HEK293 (cell line): ENCODE data around the gene SGMS1.
"Not testable (repeated sequence)": the region's sequence is repeated elsewhere in the genome, so short reads cannot be mapped to it uniquely, and the experiment has no call there.

Source experiments
- CTCF ChIA-PET: fragments of 350-600 bp; formaldehyde crosslinking; extraction: SDS; loops from one replicate; lab custom pipeline; 2021; ENCODE audit warnings: antibody characterized with exemption; lab: Yijun Ruan, JAX
- POLR2A ChIA-PET: fragments of 300-600 bp; formaldehyde crosslinking; extraction: SDS; loops from one replicate; lab custom pipeline; 2020; ENCODE audit warnings: antibody characterized with exemption, inconsistent platforms; lab: Yijun Ruan, JAX
- H3K27ac ChIP-seq: fragments of 200-500 bp; sonication (Bioruptor generic); 2 replicates; pipeline ENCODE4 v1.5.1; 2014; ENCODE audit warnings: low read depth, low read length, control low read depth, inconsistent platforms; ENCODE audit errors: extremely low read depth
- H3K36me3 ChIP-seq, 2 experiments: fragments of 200-500 bp in 1 of 2; sonication (Bioruptor generic) in 1 of 2; 1 replicate in 1 of 2; 2 replicates in 1 of 2; pipeline ENCODE4 v1.5.1; 2014 to 2017; ENCODE audit warnings: inconsistent platforms in 2 of 2, low read length in 2 of 2; ENCODE audit not compliant: control insufficient read depth in 2 of 2, insufficient read depth in 1 of 2
- H3K4me1 ChIP-seq: fragments of 200-500 bp; sonication (Bioruptor generic); 2 replicates; pipeline ENCODE4 v1.5.1; 2014; ENCODE audit warnings: mild to moderate bottlenecking, low read length, inconsistent platforms; ENCODE audit not compliant: control insufficient read depth, insufficient read depth
- H3K4me3 ChIP-seq: 2 replicates; pipeline ENCODE4 v1.5.1; 2011; ENCODE audit warnings: low read depth, mild to moderate bottlenecking, control low read depth, low read length, moderate library complexity
- H3K9me3 ChIP-seq: fragments of 200-500 bp; sonication (Bioruptor generic); 2 replicates; pipeline ENCODE4 v1.5.1; 2014; ENCODE audit warnings: low read depth, low read length, inconsistent platforms; ENCODE audit not compliant: control insufficient read depth, insufficient read depth
- GLIS2 ChIP-seq: fragments of 450-650 bp; formaldehyde crosslinking; IDR thresholded peaks from 2 replicates; pipeline ENCODE4 v1.5.1; 2016; ENCODE audit warnings: missing biosample characterization, missing genetic modification characterization
- KLF7 ChIP-seq: fragments of 450-650 bp; formaldehyde crosslinking; IDR thresholded peaks from 2 replicates; pipeline ENCODE4 v1.5.1; 2016; ENCODE audit warnings: missing biosample characterization, missing genetic modification characterization, borderline replicate concordance
- SP3 ChIP-seq: fragments of 450-650 bp; formaldehyde crosslinking; IDR thresholded peaks from 2 replicates; pipeline ENCODE4 v1.5.1; 2016; ENCODE audit warnings: missing biosample characterization, missing genetic modification characterization
- ZBTB49 ChIP-seq: fragments of 450-650 bp; formaldehyde crosslinking; IDR thresholded peaks from 2 replicates; pipeline ENCODE4 v1.5.1; 2016; ENCODE audit warnings: missing biosample characterization, missing genetic modification characterization, low read depth
- ZFP3 ChIP-seq: fragments of 450-650 bp; formaldehyde crosslinking; IDR thresholded peaks from 2 replicates; pipeline ENCODE4 v1.5.1; 2016; ENCODE audit warnings: low read depth, missing biosample characterization, missing genetic modification characterization
- ZNF121 ChIP-seq: fragments of 450-650 bp; formaldehyde crosslinking; IDR thresholded peaks from 2 replicates; pipeline ENCODE4 v1.5.1; 2016; ENCODE audit warnings: missing biosample characterization, missing genetic modification characterization
- ZNF146 ChIP-seq: fragments of 450-650 bp; formaldehyde crosslinking; IDR thresholded peaks from 2 replicates; pipeline ENCODE4 v1.5.1; 2016; ENCODE audit warnings: missing biosample characterization, missing genetic modification characterization
- ZNF155 ChIP-seq: fragments of 450-650 bp; formaldehyde crosslinking; IDR thresholded peaks from 2 replicates; pipeline ENCODE4 v1.5.1; 2016; ENCODE audit warnings: missing biosample characterization, missing genetic modification characterization
- ZNF169 ChIP-seq: fragments of 450-650 bp; formaldehyde crosslinking; IDR thresholded peaks from 2 replicates; pipeline ENCODE4 v1.5.1; 2016; ENCODE audit warnings: missing biosample characterization, missing genetic modification characterization
- ZNF202 ChIP-seq: fragments of 450-650 bp; formaldehyde crosslinking; IDR thresholded peaks from 2 replicates; pipeline ENCODE4 v1.5.1; 2016; ENCODE audit warnings: missing biosample characterization, missing genetic modification characterization, borderline replicate concordance
- ZNF341 ChIP-seq: fragments of 450-650 bp; formaldehyde crosslinking; IDR thresholded peaks from 2 replicates; pipeline ENCODE4; 2016; ENCODE audit warnings: low read depth, missing biosample characterization, missing genetic modification characterization
- ZNF423 ChIP-seq: fragments of 450-650 bp; formaldehyde crosslinking; IDR thresholded peaks from 2 replicates; pipeline ENCODE4 v1.5.1; 2016; ENCODE audit warnings: missing biosample characterization, missing genetic modification characterization
- ZNF561 ChIP-seq: fragments of 450-650 bp; IDR thresholded peaks from 2 replicates; pipeline ENCODE4 v1.5.1; 2018; ENCODE audit warnings: missing biosample characterization, missing genetic modification characterization, borderline replicate concordance
- ZNF571 ChIP-seq: fragments of 450-650 bp; formaldehyde crosslinking; IDR thresholded peaks from 2 replicates; pipeline ENCODE4 v1.5.0; 2017; ENCODE audit warnings: missing biosample characterization, missing genetic modification characterization
- ZNF580 ChIP-seq: fragments of 450-650 bp; formaldehyde crosslinking; IDR thresholded peaks from 2 replicates; pipeline ENCODE4 v1.5.1; 2016; ENCODE audit warnings: missing biosample characterization, missing genetic modification characterization
- ZNF670 ChIP-seq: fragments of 450-650 bp; formaldehyde crosslinking; IDR thresholded peaks from 2 replicates; pipeline ENCODE4 v1.5.1; 2016; ENCODE audit warnings: missing biosample characterization, missing genetic modification characterization, low read depth
- ZNF707 ChIP-seq: fragments of 450-650 bp; formaldehyde crosslinking; IDR thresholded peaks from 2 replicates; pipeline ENCODE4 v1.5.1; 2016; ENCODE audit warnings: missing biosample characterization, missing genetic modification characterization
- ZXDB ChIP-seq: fragments of 450-650 bp; formaldehyde crosslinking; IDR thresholded peaks from 2 replicates; pipeline ENCODE4 v1.5.1; 2016; ENCODE audit warnings: missing biosample characterization, missing genetic modification characterization
- TF ChIP-seq, protein P1 (sequence below): fragments of 450-650 bp; formaldehyde crosslinking; IDR thresholded peaks from 2 replicates; pipeline ENCODE4 v1.5.1; 2016; ENCODE audit warnings: missing biosample characterization, missing genetic modification characterization
- TF ChIP-seq, protein P2 (sequence below): fragments of 450-650 bp; formaldehyde crosslinking; IDR thresholded peaks from 2 replicates; pipeline ENCODE4 v1.5.1; 2016; ENCODE audit warnings: missing biosample characterization, missing genetic modification characterization

The SGMS1 gene

DNA sequence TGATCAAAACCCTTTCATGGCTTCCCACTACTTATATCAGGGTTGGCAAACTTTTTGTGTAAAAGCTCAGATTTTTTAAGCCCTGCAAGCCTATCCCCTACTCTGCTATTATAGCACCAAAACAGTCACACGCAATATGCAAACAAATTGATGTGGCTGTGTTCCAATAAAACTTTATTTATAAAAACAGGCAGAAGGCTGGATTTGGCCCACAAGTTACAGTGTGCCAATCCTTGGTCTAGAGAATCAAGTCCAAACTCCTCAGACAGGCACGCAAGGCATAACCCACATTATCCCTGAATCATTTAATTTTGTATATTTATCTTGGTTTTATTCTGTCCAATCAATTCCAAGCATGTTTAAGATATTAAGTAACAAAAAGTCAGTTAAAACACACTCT lies 71.9 kb downstream of the SGMS1 start (continued):
- TF ChIP-seq ZNF155 (tag by site-specific recombination) (no peak), ZBTB49 (no peak), ZXDB (tag by site-specific recombination) (no peak), KLF7 (no peak), GLIS2 (tag by site-specific recombination) (no peak), ZNF670 (no peak), ZNF169 (tag by site-specific recombination) (no peak)
- TF ChIP-seq, all 188 proteins: peak for 0

DNA sequence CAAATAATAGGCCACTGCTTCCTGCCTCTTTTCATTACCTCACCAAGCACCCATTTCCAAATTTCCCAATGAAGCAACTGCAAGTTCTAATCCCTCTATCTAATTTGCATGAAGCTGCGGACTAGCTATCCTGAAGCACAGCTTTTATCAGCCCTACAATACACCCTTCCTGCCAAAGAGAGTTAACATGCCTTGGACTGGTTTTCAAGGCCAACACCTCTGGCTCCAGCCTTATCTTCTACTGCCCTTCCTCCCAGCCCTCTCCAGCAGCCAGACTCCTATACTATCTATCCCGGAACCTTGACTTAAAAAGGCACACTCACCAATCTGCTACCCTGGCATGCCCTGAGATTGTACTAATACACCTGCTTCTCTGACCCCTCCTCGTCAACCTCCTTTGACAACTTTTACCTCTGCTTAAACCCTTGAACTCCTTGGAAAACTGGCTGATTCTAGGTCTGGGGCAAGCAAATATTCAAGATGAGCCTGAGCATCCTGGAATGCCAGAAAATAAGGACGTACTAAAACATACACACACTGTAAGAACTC lies 73.4 kb downstream of the SGMS1 start:
- H3K9me3 ChIP-seq: no peaks in the 10 kb centered on the region
- H3K4me3 ChIP-seq: no peak overlapping the region
- no peaks in the 10 kb centered on the region for H3K36me3 ChIP-seq
- TF ChIP-seq ZFP3 (tag by site-specific recombination): peak; percentile 31; the same call in 1 of the 2 replicates
- no peak for TF ChIP-seq ZNF580 (tag by site-specific recombination)
- no peak overlapping the region for H3K27ac ChIP-seq
- CTCF ChIA-PET: no interaction called here
- H3K4me1 ChIP-seq: 0 out of 2 replicates have a peak, but pooled peaks cover 3% of the 10 kb centered on the region
- POLR2A ChIA-PET: no interaction called here

GRCh38 chr10:50549186-50549585 lies 74.6 kb downstream of the SGMS1 start:
- H3K4me1 ChIP-seq, POLR2A ChIA-PET, H3K36me3 ChIP-seq, H3K9me3 ChIP-seq: not testable (repeated sequence)
- peak; percentile 78 for TF ChIP-seq ZNF146 (tag by site-specific recombination)
- TF ChIP-seq, all 188 proteins: peak for 1; not testable (repeated sequence) for 187
- H3K27ac ChIP-seq, H3K4me3 ChIP-seq, CTCF ChIA-PET: not testable (repeated sequence)

- H3K27ac ChIP-seq, CTCF ChIA-PET, H3K9me3 ChIP-seq, H3K4me3 ChIP-seq, H3K4me1 ChIP-seq, H3K36me3 ChIP-seq, POLR2A ChIA-PET: not testable (repeated sequence)
Measured at GRCh38 chr10:50548481-50548880, 75.3 kb downstream of the SGMS1 start.

GRCh38 chr10:50546287-50546686 lies 77.5 kb downstream of the SGMS1 start:
- H3K9me3 ChIP-seq, H3K4me3 ChIP-seq, CTCF ChIA-PET, H3K4me1 ChIP-seq, H3K27ac ChIP-seq, H3K36me3 ChIP-seq, POLR2A ChIA-PET: not testable (repeated sequence)
- TF ChIP-seq ZNF146 (tag by site-specific recombination): peak; percentile 82

- CTCF ChIA-PET: no interaction called here
- TF ChIP-seq ZNF707 (tag by site-specific recombination) (no peak), ZNF423 (no peak), SP3 (tag by site-specific recombination) (no peak), ZNF202 (no peak), ZNF571 (tag by site-specific recombination) (no peak), ZNF121 (tag by site-specific recombination) (no peak), ZNF341 (no peak), ZNF561 (tag by site-specific recombination) (no peak)
- TF ChIP-seq, protein P1, sequence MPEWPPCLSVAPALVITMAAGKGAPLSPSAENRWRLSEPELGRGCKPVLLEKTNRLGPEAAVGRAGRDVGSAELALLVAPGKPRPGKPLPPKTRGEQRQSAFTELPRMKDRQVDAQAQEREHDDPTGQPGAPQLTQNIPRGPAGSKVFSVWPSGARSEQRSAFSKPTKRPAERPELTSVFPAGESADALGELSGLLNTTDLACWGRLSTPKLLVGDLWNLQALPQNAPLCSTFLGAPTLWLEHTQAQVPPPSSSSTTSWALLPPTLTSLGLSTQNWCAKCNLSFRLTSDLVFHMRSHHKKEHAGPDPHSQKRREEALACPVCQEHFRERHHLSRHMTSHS (tag by site-specific recombination): no peak
- TF ChIP-seq, protein P2, sequence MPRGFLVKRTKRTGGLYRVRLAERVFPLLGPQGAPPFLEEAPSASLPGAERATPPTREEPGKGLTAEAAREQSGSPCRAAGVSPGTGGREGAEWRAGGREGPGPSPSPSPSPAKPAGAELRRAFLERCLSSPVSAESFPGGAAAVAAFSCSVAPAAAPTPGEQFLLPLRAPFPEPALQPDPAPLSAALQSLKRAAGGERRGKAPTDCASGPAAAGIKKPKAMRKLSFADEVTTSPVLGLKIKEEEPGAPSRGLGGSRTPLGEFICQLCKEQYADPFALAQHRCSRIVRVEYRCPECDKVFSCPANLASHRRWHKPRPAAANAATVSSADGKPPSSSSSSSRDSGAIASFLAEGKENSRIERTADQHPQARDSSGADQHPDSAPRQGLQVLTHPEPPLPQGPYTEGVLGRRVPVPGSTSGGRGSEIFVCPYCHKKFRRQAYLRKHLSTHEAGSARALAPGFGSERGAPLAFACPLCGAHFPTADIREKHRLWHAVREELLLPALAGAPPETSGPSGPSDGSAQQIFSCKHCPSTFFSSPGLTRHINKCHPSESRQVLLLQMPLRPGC (tag by site-specific recombination): no peak
Measured at GRCh38 chr10:50545846-50546245, 77.9 kb downstream of the SGMS1 start.

More at GRCh38 chr10:50545846-50546245, 77.9 kb downstream of the SGMS1 start:
- H3K27ac ChIP-seq: no peak overlapping the region
- H3K36me3 ChIP-seq: no peaks in the 10 kb centered on the region
- H3K4me3 ChIP-seq: no peak overlapping the region
- POLR2A ChIA-PET: no interaction called here
- H3K9me3 ChIP-seq: no peaks in the 10 kb centered on the region
- H3K4me1 ChIP-seq: no peaks in the 10 kb centered on the region
